Measurements from ENCODE around the gene MACIR.
"Not testable (repeated sequence)": the region's sequence is repeated elsewhere in the genome, so short reads cannot be mapped to it uniquely, and the experiment has no call there.

MACIR gene

DNA sequence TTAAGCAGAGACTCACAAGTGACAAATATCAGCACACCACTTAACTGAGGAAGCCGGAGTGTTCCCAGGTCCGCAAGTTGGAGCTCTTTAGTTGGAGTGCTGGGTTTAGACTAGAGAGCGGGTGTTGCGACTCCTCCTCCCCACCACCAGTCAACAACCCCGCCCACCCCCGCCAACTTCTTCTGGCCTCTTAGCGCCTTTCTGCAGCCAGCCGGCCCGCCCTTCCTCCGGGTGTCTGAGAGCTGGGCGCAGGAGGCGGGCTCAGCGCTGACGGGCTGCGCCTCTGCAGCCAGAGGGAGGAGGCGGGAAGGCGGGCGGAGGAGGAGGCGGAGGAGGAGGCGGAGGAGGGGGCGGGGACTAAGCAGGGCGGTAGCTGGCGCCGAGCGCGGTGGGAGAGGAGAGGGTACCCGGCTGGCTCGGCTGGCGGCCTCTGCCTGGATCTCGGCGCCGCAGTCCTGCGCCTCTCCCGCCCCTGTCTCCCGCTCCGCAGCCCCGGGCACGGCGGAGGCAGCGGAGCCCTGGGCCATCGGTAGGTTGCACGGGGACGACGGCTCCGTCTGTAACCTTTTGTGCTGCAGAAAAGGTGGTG lies at the start of gene MACIR:
MACIR (plus strand) TSS at position 396 of the 589 bp plus-strand sequence. CDS start 17,157 bp downstream, outside the sequence.
- DNase-seq (ENCODE audit: low read depth in 4 of 4, low spot score in 1 of 4), result peak; percentile 61 to 92 (median 80)

GRCh38 chr5:103209065-103209464 lies 49.5 kb upstream of the MACIR start:
- DNase-seq (ENCODE audit: low read depth in 4 of 4, low spot score in 1 of 4), result no peak

DNA sequence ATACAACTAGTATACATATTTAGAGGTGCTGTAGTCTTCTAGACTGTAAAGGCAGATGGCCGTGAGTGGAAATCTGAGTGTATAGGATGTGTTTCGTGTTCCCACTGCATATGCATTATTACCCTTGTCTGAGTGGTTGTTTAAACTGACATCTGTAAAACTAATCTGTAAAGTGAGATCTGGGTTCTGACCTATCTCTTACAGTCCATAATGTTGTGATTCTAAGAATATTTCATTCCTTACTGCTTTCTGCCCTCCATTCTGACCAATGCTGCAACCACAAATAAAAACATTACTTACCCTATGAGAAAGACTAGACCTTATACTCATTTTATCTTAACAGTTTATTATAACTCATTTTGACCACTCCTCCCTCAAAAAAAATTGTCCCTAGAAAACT lies 47.6 kb upstream of the MACIR start:
- DNase-seq (ENCODE audit: low read depth in 4 of 4, low spot score in 1 of 4), result no peak

- DNase-seq (ENCODE audit: low read depth in 4 of 4, low spot score in 1 of 4), result no peak
Measured at GRCh38 chr5:103211576-103212561, 46.7 kb upstream of the MACIR start.

GRCh38 chr5:103216137-103216536 lies 42.4 kb upstream of the MACIR start:
- DNase-seq (ENCODE audit: low read depth in 4 of 4, low spot score in 1 of 4), result no peak

GRCh38 chr5:103216697-103217096 lies 41.9 kb upstream of the MACIR start:
- no peak for DNase-seq (ENCODE audit: low read depth in 4 of 4, low spot score in 1 of 4)

GRCh38 chr5:103217101-103217500 lies 41.5 kb upstream of the MACIR start:
- DNase-seq (ENCODE audit: low read depth in 4 of 4, low spot score in 1 of 4), result no peak

DNA sequence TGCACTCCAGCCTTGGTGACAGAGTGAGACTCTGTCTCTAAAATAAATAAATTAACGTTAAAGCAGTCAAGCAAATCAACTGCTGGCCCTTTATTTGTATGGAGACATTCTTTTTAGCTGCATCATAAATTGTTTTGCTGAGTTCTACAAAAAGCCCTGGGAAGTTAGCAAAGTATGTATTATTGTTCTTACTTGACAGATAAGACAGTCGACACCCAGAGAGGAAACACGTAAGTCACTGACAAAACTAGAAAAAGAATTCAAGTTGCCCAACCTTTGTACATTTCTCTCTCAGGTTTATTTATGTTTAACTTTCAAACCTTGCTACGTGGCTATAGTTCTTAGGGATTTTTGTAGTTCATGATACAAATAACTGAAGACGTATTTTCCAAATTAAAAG lies 40.4 kb upstream of the MACIR start:
- no peak for DNase-seq (ENCODE audit: low read depth in 4 of 4, low spot score in 1 of 4)

GRCh38 chr5:103219074-103219473 lies 39.5 kb upstream of the MACIR start:
- DNase-seq (ENCODE audit: low read depth in 4 of 4, low spot score in 1 of 4), result not testable (repeated sequence)

DNA sequence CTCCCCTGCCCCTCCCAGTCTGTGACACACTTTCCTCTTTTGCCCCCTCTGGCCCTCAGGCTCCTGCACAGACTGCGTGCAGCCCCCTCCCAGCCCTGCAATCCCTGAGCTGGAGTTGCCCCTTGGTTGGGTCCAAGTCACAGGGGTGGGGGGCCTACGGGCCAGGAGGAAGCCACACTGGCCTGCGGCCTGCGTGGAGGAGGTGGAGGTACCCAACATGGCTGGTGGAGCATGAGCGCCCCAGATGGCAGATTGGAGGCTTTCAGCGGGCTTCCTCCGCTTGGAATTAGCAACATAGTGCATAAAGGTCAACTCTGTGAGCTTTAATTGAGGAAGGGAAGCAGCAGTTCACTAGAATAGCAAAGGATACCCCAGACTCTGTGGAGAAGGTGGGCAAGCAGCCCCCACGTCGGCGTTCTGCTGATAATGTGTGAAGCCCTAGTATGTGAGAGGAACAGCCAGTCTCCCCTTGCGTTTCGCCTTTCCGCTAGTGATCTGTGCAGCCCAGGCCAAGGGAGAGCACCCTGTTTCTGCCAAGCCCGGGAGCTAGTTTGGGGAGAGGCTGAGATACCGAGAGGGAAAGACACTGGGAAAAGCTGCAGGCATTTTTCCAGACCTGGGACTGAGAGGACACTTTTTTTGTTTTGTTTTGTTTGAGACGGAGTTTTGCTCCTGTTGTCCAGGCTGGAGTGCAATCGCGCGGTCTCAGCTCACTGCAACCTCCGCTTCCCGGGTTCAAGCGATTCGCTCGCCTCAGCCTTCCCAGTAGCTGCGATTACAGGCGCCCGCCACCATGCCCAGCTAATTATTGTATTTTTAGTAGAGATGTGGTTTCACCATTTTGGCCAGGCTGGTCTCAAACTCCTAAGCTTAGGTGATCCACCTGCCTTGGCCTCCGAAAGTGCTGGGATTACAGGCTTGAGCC lies 35.3 kb upstream of the MACIR start:
- no peak for DNase-seq (ENCODE audit: low read depth in 4 of 4, low spot score in 1 of 4)

GRCh38 chr5:103224118-103224893 lies 34.3 kb upstream of the MACIR start:
- DNase-seq (ENCODE audit: low read depth in 4 of 4, low spot score in 1 of 4), result peak in 3 of 4 experiments; percentile 1 to 10 (median 8)

DNA sequence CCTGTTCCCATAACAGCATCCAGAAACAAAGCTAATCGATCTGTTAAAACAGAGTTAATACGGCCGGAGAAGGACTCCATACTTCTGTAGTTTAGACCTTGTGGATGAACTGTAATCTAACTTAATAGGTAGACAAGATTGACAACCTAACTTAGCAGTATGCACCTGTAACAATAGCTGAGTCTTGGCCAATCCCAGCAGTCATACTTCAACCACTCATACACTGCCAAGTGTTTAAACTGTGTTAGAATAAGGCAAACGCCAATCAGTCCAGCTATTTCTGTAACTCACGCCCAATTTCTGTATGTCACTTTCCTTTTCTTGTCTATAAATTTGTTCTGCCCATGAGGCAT lies 33.7 kb upstream of the MACIR start:
- DNase-seq (ENCODE audit: low read depth in 4 of 4, low spot score in 1 of 4), result no peak

DNA sequence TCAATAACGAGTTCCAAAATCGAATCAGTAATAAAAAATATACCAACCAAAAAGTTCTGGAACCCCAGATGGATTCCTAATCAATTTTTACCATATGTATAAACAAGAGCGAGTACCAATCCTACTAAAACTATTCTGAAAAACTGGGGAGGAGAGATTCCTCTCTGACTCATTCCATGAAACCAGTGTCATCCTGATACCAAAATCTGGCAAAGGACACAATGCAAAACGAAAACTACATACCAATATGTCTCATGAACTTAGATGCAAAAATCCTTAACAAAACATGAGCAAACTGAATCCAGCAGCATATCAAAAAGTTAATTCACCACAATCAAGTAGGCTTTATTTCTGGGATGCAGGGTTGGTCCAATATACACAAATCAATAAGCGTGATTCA lies 30.5 kb upstream of the MACIR start:
- DNase-seq (ENCODE audit: low read depth in 4 of 4, low spot score in 1 of 4), result no peak

- no peak for DNase-seq (ENCODE audit: low read depth in 4 of 4, low spot score in 1 of 4)
Measured at GRCh38 chr5:103228588-103228987, 30.0 kb upstream of the MACIR start.

GRCh38 chr5:103232393-103232999 lies 26.1 kb upstream of the MACIR start:
- no peak for DNase-seq (ENCODE audit: low read depth in 4 of 4, low spot score in 1 of 4)

GRCh38 chr5:103234239-103234975 lies 24.2 kb upstream of the MACIR start:
- DNase-seq (ENCODE audit: low read depth in 4 of 4, low spot score in 1 of 4), result no peak

DNA sequence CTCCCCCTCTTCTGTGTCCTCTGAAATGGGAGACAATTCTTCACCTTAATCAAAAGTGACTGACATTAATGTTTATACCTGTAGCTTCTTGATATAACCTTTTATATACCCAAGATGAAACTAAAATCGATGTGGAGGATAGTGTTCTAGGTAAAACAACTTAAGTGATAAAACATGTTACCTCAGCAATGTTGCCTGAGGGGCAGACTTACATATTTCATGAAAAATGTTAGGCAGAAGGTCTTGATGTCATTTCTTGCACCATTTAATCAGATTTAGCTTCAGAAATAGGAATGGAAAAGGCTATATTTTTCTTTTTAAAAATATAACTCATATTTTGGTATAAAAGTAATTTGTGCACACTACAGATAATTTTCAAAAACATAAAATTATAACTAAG lies 22.7 kb upstream of the MACIR start:
- no peak for DNase-seq (ENCODE audit: low read depth in 4 of 4, low spot score in 1 of 4)

DNA sequence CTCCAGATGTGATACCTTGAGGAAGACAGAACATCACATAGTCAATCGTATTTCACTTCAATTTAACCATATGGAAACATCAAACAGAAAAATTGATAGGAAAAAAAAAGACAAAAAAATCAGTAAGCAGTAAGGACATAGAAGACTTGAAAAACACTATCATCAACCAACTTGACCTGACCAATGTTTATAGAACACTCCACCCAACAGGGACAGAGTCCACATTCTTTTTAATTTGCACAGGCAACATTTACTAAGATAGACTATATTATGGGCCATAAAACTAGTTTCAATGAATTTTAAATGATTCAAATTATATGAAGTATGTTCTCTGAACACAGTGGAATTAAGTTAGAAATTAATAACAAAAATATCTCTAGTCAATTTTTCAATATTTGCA lies 20.8 kb upstream of the MACIR start:
- DNase-seq (ENCODE audit: low read depth in 4 of 4, low spot score in 1 of 4), result no peak

DNA sequence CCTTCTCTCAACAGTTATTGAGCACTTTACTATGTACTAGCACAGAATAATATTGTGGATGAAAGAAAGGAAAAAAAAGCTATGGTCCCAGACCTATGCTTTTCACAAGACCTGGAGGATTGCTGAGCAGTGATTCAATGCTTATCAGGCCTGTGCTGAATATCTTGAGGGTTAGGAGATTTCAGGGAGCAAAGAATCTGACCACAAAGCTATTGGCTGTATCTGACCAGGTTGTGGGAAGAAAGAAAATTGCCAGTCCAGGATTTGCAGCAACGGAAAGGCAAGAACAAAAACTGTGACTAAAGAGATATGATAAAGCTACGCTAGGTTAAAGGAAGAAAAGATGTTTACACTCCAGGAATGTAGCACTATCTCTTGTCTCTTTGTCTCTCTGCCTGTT lies 14.9 kb upstream of the MACIR start:
- no peak for DNase-seq (ENCODE audit: low read depth in 4 of 4, low spot score in 1 of 4)

GRCh38 chr5:103244398-103244797 lies 14.2 kb upstream of the MACIR start:
- no peak for DNase-seq (ENCODE audit: low read depth in 4 of 4, low spot score in 1 of 4)

Measured in stimulated activated CD4-positive, alpha-beta T cell treated with anti-CD3 and anti-CD28 coated beads, Interleukin-1b, Interleukin-23, amount 100 ng/mL, for 24 hours (primary cell).